ENCODE measurements around the gene DOCK7.
"Not testable (repeated sequence)": the region's sequence is repeated elsewhere in the genome, so short reads cannot be mapped to it uniquely, and the experiment has no call there.

DNA sequence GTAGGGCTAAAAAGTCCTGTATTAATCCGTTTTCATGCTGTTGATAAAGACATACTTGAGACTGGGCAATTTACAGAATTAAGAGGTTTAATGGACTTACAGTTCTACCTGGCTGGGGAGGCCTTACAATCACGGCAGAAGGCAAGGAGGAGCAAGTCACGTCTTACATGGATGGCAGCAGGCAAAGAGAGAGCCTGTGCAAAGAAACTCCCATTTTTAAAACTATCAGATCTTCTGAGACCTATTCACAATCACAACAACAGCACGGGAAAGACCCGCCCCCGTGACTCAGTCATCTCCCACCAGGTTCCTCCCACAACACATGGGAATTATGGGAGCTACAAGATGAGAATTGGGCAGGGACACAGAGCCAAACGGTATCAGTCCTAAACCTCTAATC, 6.3 kb upstream of the DOCK7 start:
- TF ChIP-seq CTCF, POLR2A (IDR thresholded peaks at IDR 0.05): not testable (repeated sequence)
